Right atrium auricular region (tissue), 2 donors: ENCODE measurements around the gene ZBTB20. TPM values are rescaled to one million over a fixed set of nuclear protein-coding genes. Genes with fewer than 3 reads are reported as not detected.

ENCODE experiments used
- DNase-seq: peaks from one replicate; pipeline ENCODE4 v3.0.0-alpha.2; 2019; ENCODE audit warnings: low spot score
- H3K27ac ChIP-seq, 2 donors: fragments of 200-600 bp; sonication (generic); 1 replicate in 1 of 2; 2 replicates in 1 of 2; pipeline ENCODE4 v1.5.1; 2016 to 2019
- H3K27me3 ChIP-seq, 2 donors: fragments of 200-600 bp; sonication (generic); one replicate each; pipeline versions ENCODE4 v1.5.1 to v1.6.0; 2017 to 2019
- H3K36me3 ChIP-seq: fragments of 200-600 bp; sonication (generic); one replicate; pipeline ENCODE4 v1.5.1; 2016
- H3K4me1 ChIP-seq, 2 donors: fragments of 200-600 bp; sonication (generic); one replicate each; pipeline versions ENCODE4 v1.5.1 to v1.6.0; 2017 to 2019
- H3K4me3 ChIP-seq, 2 donors: fragments of 200-600 bp; sonication (generic); 1 replicate in 1 of 2; 2 replicates in 1 of 2; pipeline ENCODE4 v1.5.1; 2017 to 2019; ENCODE audit warnings: mild to moderate bottlenecking in 1 of 2, moderate library complexity in 1 of 2
- H3K9me3 ChIP-seq, 2 donors: fragments of 200-600 bp; sonication (generic); one replicate each; pipeline ENCODE4 v1.5.1; 2019
- total RNA-seq, 2 donors: library from RNA; depleted of rRNA; stranded (reverse); fragments of >200 nt; gene quantifications; one replicate each; pipeline ENCODE4 v1.1.0, GENCODE V29; 2016
- TF ChIP-seq, protein P1 (sequence below), 2 donors: fragments of 200-600 bp; sonication (generic); IDR thresholded peaks; one replicate each; pipeline ENCODE4 v1.5.1; 2019; ENCODE audit warnings: antibody characterized with exemption in 2 of 2

ZBTB20 gene
- total RNA-seq, 2 donors from 2014 or later: 84.6 to 90.8 TPM

- no peak for DNase-seq
- no peak overlapping the region for H3K27ac ChIP-seq
- no peaks in the 10 kb centered on the region for H3K36me3 ChIP-seq
- H3K4me3 ChIP-seq: no peak overlapping the region
- TF ChIP-seq, protein P1, sequence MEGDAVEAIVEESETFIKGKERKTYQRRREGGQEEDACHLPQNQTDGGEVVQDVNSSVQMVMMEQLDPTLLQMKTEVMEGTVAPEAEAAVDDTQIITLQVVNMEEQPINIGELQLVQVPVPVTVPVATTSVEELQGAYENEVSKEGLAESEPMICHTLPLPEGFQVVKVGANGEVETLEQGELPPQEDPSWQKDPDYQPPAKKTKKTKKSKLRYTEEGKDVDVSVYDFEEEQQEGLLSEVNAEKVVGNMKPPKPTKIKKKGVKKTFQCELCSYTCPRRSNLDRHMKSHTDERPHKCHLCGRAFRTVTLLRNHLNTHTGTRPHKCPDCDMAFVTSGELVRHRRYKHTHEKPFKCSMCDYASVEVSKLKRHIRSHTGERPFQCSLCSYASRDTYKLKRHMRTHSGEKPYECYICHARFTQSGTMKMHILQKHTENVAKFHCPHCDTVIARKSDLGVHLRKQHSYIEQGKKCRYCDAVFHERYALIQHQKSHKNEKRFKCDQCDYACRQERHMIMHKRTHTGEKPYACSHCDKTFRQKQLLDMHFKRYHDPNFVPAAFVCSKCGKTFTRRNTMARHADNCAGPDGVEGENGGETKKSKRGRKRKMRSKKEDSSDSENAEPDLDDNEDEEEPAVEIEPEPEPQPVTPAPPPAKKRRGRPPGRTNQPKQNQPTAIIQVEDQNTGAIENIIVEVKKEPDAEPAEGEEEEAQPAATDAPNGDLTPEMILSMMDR (IDR thresholded peaks at IDR 0.05): no peak
- H3K27me3 ChIP-seq: no peaks in the 10 kb centered on the region
- H3K9me3 ChIP-seq: no peaks in the 10 kb centered on the region
- H3K4me1 ChIP-seq: peaks cover 0 to 5% of the 10 kb centered on the region in 2 donors
Measured at GRCh38 chr3:114864970-114865369, 282.1 kb downstream of the ZBTB20 start.

DNA sequence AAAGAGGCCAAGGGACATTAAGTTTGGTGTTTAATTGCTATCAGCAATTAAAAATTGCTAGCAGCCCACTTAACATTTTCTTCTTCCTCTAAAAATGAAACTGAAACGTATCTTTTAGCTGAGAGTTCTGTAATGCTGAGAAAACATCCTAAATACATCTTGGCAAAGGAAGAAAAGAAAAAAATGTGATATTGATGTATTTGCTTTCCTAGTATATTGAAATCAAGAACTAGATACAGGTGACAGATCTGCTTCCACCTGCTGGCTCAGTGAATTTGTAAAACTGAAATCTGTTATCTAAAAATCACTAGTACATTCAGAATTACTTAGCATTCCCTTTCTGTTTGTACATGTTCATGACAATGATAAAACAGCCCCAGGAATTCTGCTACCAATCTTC, 283.2 kb downstream of the ZBTB20 start:
- Histone ChIP-seq H3K27me3 (no peaks in the 10 kb centered on the region), H3K36me3 (no peaks in the 10 kb centered on the region), H3K9me3 (no peaks in the 10 kb centered on the region), H3K4me3 (peak overlapping the region; percentile 4 to 29), H3K27ac (peak overlapping the region; percentile 42 to 44), H3K4me1 (peaks cover 0 to 5% of the 10 kb centered on the region in 2 donors)
- DNase-seq: no peak
- TF ChIP-seq, protein P1 (IDR thresholded peaks at IDR 0.05): no peak

DNA sequence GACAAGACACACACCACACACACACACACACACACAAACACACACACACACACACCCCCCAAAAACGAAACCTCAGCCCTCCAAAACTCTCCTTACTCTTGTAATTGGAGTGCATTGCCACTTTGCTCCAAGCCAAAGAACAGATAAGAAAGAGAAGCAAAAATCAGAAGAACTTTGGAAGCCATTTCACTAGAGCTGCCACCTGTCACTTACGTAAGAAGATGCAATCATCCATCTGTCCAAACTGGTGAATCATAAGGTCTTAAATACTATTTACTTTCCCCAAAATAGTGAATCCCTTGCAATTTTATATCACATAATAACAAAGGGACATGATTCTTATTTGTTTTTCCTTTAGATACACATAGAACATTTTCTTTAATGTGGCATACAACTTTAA, 285.4 kb downstream of the ZBTB20 start:
- TF ChIP-seq, protein P1 (IDR thresholded peaks at IDR 0.05): no peak
- no peaks in the 10 kb centered on the region for H3K27me3 ChIP-seq
- no peaks in the 10 kb centered on the region for H3K9me3 ChIP-seq
- DNase-seq: no peak
- H3K4me3 ChIP-seq: no peak overlapping the region
- no peaks in the 10 kb centered on the region for H3K4me1 ChIP-seq
- H3K27ac ChIP-seq: no peak overlapping the region
- no peaks in the 10 kb centered on the region for H3K36me3 ChIP-seq

- no peak for DNase-seq
- Histone ChIP-seq H3K27me3 (no peaks in the 10 kb centered on the region), H3K27ac (no peak overlapping the region), H3K9me3 (no peaks in the 10 kb centered on the region), H3K4me1 (no peaks in the 10 kb centered on the region), H3K4me3 (no peak overlapping the region), H3K36me3 (no peaks in the 10 kb centered on the region)
- TF ChIP-seq, protein P1 (IDR thresholded peaks at IDR 0.05): no peak
Measured at GRCh38 chr3:114860531-114860930, 286.6 kb downstream of the ZBTB20 start.

DNA sequence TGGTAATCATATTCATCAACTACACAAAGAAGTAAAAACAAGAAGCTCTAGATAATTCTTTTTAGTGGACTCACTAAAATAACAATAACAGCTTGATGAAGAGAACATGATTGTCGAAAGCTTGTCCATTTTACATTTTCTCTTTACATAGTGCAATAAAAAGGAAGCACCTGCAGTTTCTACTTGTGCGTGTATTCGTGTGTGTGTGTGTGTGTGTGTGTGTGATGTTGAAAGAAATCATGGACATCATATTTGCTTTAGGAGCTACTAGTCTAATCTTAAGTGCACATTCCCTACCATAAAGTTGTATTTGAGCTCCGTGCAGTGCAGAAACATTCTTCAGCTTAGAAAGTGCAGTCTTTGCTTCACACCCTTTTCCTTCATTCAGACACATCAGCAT, 288.8 kb downstream of the ZBTB20 start:
- Histone ChIP-seq H3K36me3 (no peaks in the 10 kb centered on the region), H3K4me1 (no peaks in the 10 kb centered on the region), H3K9me3 (no peaks in the 10 kb centered on the region), H3K4me3 (no peak overlapping the region), H3K27me3 (no peaks in the 10 kb centered on the region), H3K27ac (no peak overlapping the region)
- TF ChIP-seq, protein P1 (IDR thresholded peaks at IDR 0.05): no peak
- no peak for DNase-seq

GRCh38 chr3:114857299-114857701, 289.8 kb downstream of the ZBTB20 start:
- Histone ChIP-seq H3K9me3 (no peaks in the 10 kb centered on the region), H3K4me1 (no peaks in the 10 kb centered on the region), H3K27ac (no peak overlapping the region), H3K4me3 (no peak overlapping the region), H3K27me3 (no peaks in the 10 kb centered on the region), H3K36me3 (no peaks in the 10 kb centered on the region)
- TF ChIP-seq, protein P1 (IDR thresholded peaks at IDR 0.05): no peak
- DNase-seq: no peak
